Ureter (tissue), 1 donor: ENCODE data around the gene TMEM50A. TPM values are rescaled to one million over a fixed set of nuclear protein-coding genes. Genes with fewer than 3 reads are reported as not detected.
A peak's percentile ranks its signal among the peaks of the same experiment; 100 is the strongest.
"Not testable (repeated sequence)": the region's sequence is repeated elsewhere in the genome, so short reads cannot be mapped to it uniquely, and the experiment has no call there.

Experiments
- DNase-seq: peaks from one replicate; pipeline ENCODE4 v3.0.0-alpha.2; 2020; ENCODE audit warnings: low spot score
- total RNA-seq: library from RNA; stranded (reverse); gene quantifications from one replicate; pipeline ENCODE4 v1.2.4, GENCODE V29; 2023
- donor health status: DM: yes; HTN: yes; CAD: no.

TMEM50A gene
- total RNA-seq, 1 donor from 2014 or later, result 71.4 TPM

DNA sequence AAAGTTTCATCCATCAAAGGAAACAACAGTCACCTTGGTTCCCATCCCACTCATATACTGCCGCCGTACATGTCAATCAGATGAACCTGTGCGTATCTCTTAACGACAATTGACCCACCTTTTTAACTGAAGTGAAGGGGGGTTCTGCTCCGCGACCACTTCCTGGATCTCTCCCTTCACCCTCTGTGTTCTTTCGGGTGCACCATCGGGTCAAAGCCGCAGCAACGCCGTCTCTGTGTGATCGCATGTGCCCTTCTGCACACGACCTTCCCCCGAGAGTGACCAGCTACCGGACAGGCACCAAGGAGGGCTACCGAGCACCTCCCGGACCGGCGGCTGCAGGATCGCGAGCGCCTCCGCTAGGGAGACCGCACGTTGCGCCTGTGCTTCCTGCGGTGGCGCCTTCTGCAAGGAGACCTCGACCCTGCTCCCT, 1.2 kb upstream of the TMEM50A start:
- peak; percentile 48 for DNase-seq

DNA sequence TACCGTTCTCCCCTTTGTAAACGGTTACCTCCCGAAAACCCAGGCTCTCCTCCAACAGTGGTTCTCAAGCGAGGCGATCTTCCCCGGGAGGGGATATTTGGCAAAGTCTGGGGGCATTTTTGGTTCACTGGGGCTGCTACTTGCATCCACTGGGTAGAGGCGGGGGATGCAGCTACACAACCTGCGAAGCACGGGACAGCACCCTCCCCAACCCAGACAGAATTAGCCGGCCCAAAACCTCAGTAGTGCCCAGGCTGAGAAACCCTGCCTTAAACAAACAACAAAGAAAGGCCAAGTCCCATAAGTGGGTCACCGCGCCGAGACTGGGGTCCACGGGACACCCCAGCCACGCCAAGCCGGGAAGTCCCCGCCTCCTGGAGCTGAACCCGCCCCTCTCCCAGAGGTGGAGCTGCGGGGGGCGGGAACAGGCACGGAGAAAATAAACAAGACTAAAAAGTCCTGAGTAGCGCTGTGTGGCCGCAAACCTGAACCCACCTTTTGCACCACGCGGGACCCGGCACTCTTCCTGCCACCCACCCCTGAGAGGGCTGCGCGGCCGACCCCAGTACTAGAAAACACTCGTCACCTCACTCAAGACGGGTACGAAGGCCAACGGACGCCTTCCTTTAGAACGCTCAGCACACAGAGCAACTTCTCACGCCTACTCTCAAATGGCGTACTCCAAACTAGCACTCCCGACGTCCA, 499 bp upstream of the TMEM50A start:
- DNase-seq, result not testable (repeated sequence)

DNA sequence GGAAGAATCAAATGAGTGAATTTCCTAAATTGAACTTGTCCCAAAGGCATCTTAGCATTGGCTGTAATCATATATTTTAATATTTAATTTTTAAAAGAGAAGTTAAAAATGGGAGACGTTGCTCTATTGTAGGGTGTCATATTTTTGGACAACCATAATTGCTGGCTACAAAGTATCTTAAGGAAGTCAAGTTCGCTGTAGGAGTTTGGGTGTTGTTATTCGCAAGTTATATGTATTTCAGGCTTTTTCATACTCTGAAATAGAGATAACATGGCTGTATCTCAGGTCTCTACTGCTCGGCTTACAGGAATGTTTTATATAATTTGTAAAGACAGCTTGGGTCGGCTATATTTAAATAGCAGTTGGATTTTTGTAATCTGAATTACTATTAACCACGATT, 852 bp downstream of the TMEM50A start:
- DNase-seq, result no peak

DNA sequence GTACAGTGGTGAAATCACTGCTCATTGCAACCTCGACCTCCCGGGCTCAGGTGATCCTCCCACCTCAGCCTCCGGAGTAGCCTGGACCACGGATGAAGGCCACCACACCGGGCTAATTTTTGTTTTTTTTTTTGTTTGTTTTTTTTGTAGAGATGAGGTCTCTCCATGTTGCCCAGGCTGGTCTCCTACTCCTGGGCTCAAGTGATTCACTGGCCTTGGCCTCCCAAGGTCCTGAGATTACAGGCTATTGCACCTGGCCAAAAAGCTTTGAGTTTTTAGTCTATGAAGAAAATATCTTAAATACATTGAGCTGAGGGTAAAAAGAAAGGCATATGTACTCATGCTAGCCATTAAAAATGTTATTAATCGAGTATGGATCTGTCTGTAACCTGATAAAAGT, 3.6 kb downstream of the TMEM50A start:
- no peak for DNase-seq

DNA sequence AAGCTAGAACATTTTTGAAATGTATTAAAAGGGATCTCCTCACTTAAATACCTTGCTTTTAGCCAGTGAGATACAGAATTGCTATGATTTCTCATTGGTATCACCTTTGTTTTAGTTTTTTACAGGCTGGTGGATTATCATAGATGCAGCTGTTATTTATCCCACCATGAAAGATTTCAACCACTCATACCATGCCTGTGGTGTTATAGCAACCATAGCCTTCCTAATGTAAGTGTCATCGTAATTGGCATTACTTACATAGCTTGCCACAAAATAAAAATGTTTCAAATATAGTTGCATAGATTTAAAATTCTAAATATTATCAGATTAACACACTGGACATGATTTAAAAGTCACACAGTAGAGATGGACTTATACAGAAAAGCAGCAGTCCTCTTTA, 4.7 kb downstream of the TMEM50A start:
- no peak for DNase-seq

DNA sequence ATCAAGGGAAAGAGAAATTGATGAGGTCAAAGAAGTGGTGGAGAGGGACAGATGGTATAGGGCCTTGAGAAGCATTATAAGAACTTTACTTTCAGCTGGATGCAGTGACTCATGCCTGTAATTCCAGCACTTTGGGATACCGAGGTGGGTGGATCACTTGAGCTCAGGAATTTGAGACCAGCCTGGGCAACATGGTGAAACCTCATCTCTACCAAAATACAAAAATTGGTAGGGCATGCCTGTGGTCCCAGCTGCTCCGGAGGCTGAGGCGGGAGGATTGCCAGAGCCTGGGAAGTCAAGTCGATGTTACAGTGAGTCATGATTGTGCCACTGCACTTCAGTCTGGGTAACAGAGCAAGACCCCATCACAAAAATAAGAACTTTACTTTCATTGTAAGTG, 5.7 kb downstream of the TMEM50A start:
- DNase-seq, result no peak

DNA sequence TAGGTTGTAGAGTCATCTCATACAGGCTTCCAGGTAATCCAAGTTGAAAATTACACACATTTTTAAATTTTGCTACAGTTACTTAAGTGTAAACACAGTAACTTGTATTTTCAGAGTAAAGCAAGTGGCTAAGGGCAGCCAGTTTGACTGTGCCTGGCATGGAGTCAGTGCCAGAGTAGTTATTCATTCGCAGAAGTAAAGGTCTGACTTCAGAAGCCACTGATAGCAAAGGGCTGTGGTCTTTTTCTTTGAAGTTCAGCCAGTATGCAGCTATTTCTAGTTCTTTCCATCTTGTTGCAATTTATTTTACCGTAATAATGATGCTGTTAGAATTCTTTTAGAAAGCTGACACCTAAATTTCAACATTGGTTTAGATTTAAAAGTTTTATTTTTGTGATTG, 9.4 kb downstream of the TMEM50A start:
- no peak for DNase-seq

DNA sequence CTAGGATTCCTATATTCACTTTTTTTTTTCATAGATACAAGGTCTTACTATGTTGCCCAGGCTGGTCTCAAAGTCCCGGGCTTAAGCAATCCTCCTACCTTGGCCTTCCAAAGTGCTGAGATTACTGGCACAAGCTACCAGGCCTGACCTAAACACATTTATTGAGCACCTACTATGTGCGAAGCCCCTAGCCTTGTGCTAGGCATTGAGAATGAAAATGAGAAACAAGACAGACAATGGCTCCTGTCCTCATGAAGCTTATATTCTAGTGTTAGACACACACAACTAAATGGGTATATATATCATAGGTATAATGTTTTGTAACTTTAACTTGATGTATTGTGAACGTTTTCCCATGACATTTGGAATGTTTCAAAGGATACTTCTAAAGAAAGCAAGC, 11.5 kb downstream of the TMEM50A start:
- no peak for DNase-seq

DNA sequence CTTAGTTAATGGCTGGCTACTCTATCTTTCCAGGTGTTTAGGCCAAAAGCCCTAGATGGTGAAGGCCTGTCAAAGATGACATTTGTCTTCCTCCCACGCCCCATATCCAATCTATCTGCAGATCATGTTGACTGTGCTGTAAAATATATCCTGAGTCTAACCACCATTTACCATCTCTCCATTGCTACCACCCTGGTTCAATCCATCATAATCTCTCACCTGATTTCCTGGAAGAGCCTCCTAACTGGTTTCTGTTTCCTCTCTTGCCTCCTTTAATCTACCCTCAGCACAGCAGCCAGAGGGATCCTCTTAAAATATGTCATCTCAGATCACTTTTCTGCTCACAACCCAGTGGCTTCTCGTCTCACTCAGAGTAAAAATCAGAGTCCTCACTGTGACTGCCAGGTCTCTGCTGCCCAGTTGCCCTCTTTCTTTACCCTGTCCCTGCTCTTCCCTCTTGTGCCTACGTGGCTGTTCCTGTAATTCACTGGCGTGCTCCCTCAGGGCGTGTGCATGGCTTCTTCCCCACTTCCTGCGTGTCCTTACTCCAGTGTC, 17.8 kb downstream of the TMEM50A start:
- no peak for DNase-seq

DNA sequence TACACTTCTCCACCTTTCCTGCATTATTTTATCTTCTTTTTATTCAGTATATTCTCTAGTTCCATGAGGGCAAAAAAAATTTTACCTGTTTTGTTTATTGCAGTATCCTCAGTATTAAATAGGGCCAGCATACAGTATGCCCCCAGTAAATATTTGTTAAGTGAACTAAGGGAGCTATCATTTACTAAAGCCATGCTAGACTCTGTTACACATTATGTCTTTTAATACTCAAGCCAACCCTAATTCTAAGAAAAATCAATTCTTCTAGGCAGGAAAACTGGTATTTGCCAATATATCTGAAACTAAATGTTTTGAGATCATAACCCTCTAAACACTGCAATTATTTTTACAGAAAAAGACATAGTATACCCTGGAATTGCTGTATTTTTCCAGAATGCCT, 18.3 kb downstream of the TMEM50A start:
- no peak for DNase-seq

DNA sequence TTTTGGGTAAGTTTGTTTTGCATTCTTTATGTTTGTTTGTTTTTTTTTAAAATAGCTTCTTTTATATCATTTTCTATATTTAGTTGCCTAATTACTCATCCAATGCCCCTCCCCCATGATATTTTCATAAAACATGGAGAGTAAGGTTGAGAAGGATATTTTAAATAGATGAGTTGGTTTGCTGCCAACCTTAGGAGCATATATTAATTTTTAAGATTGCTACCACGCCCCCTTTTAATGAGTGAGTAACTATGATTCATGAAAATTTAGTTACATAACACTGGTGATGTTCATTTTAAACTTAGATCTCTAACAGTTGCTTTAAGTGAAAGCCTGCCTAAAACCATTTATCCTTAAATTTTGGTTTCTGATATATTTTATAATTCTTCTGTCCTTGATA, 18.7 kb downstream of the TMEM50A start:
- no peak for DNase-seq

DNA sequence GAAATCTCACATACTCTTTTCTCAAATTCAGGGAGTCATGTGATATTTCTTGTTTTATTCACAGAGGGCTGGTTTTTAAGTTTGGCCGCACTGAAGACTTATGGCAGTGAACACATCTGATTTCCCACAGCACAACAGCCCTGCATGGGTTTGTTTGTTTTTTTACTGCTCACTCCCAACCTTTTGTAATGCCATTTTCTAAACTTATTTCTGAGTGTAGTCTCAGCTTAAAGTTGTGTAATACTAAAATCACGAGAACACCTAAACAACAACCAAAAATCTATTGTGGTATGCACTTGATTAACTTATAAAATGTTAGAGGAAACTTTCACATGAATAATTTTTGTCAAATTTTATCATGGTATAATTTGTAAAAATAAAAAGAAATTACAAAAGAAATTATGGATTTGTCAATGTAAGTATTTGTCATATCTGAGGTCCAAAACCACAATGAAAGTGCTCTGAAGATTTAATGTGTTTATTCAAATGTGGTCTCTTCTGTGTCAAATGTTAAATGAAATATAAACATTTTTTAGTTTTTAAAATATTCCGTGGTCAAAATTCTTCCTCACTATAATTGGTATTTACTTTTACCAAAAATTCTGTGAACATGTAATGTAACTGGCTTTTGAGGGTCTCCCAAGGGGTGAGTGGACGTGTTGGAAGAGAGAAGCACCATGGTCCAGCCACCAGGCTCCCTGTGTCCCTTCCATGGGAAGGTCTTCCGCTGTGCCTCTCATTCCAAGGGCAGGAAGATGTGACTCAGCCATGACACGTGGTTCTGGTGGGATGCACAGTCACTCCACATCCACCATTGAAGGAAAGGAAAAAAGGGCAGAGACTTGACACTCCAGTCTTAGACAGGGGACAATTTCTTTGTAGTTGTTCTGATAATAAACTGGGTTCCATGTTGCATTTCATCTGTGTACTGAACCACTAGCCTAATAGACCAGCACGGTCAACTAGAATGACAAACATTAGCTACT, 22.8 kb downstream of the TMEM50A start:
- DNase-seq, result no peak

DNA sequence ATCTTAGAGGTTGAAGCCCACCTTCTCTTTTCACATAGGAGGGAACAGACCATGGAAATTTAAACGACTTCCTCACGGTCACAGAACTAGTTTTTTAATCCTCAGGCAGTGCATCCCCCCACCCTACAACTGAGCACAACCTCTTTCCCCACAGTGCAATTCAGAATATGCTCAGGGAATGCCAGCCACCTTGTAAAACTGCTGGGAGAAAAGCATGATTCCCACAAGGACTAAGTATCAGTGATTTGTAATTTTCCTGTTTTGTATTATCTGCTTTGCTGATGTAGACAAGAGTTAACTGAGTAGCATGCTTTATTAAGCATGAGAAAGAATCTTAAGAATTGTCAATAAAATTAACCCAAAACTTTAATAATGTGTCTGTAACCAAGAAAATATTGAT, 23.8 kb downstream of the TMEM50A start:
- no peak for DNase-seq

DNA sequence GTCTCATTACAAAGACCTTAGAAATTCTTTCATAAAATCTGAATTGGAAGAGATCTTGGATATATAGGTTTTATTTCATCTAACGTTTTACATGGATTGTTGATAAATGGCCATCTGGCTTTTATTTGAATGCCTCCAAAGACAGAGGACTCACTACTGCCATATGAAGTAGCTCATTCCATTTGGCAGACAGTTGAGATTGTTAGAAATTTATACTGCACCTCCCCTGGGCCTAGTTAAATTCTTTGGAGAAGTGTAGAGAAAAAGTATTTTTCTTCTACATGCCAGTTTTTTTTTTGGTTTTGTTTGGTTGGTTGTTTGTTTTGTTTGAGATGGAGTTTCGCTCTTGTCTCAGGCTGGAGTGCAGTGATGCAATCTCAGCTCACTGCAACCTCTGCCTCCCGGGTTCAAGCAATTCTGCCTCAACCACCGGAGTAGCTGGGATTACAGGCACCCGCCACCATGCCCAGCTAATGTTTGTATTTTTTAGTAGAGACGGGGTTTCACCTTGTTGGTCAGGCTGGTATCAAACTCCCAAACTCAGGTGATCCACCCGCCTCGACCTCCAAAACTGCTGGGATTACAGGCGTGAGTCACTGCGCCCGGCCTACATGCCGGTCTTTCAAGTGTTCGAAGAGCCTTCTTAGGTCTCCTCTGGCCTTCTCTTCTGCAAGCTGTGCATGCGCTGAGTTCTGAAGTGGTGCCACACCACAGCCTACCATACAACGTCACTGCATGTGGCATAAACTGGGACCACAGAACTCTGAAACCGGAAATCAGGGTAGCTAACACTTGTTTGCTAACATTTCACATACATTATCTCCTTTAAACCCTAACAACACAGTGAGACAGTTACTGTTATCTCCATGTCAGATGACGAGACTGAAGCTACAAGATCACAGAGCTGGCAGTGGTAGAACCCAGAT, 24.8 kb downstream of the TMEM50A start:
- not testable (repeated sequence) for DNase-seq

DNA sequence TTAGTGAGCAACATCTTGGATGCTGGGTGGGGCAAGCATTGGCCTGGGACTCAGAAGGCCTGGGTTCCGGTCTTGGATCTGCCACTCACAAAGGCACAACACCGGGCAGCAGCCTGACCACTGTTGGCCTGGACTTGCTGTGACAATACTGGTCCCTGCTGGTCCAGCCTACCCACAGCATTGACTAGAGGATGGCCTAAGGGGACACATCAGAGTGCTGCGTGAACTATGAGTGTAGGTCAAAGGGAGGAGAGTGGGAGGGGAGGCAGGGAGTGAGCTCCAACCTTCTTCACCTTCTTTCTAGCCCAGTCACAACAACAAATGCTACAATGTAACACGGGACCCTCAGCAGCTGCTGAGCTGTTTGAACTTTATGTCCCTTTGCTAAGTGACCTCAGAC, 31.1 kb downstream of the TMEM50A start:
- no peak for DNase-seq

DNA sequence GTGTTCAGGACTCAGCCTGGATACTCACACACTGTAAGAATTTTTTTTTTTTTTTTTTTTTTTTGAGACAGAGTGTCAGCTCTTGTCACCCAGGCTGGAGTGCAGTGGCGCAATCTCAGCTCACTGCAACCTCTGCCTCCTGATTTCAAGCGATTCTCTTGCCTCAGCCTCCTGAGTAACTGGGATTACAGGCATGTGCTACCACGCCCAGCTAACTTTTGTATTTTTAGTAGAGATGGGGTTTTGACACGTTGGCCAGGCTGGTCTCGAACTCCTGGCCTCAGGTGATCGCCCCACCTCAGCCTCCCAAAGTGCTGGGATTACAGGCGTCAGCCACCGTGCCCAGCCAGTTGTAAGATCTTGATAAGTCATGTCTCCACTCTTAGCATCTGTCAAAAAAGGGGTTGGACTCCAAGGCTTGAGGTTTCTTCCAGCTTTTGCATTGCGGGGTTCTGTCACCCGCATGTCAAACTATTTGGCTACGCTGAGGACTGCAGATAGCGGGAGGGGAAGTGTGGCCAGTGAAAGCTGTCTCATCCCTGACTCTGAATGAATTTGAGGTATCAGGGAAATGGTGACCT, 31.6 kb downstream of the TMEM50A start:
- DNase-seq, result not testable (repeated sequence)

DNA sequence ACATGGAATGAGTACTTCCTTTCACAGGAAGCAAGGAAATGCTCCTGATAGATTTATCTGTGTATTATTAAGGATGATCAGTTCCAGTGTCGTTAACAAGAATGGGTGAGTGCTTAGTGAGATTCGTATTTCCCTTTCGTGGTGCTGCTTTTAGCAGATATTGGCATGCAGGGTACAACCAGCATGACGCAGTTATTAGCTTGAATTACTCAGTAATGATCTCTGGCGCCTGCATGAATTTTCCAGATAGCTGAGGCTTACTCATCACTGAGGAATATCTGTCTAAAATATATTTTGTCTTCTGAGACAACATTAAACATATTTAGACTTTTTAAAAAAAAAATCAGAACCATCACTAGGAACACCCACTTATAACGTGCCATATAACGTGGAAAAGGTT, 33.6 kb downstream of the TMEM50A start:
- DNase-seq, result not testable (repeated sequence)

DNA sequence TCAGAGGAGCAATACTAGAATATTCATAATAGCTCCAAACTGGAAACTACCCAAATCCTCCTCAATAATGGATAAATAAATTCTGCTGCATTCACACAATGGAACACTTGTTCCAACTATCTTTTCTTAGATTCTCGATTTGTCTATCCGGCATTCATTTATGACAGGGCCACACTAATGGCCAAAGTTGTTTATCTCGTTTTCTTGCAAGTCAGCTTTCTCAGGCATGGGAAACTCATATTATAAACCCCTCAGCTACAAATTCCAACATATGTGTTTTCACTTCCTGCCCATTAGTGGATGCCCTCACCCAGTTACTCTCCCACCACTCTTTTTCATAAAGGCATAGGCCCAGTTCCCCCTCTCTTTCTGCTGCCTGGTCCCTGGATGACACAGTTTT, 40.2 kb downstream of the TMEM50A start:
- not testable (repeated sequence) for DNase-seq

DNA sequence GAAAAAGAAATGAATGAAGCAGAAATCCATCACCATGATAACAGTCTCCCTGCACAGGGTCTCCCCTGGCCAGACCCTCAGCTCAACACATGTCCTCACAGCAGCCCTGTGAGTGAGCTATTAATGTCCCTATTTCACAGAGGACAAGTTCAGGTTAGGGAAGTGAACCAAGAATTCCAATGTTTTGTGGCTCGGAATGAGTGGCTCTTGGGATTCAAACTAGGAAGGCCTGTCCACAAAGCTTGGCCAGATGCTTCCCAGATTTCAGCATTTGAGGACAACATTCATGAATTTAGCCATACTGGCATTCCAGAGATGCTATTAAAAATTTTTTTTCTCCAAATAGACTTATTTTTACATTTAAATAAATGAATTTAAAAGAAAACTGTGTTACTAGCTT, 44.4 kb downstream of the TMEM50A start:
- not testable (repeated sequence) for DNase-seq

DNA sequence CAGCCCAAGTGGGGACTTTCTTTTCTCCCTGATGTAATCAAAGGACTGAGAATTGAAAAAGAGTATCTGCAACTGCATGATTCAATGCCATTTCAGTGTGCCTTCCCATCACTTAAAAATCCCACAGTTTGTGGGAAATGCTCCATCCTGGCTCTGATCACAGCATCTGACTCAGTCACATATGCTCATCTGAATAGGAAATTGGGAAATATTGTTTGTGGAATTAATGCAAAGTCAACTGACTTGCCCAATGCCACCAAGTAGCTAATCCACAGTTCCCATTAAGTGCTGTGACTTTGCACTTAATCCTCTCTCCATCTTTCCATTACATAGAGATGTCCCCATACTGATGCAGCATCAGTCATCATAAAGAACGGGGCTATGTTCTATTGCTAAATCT, 45.0 kb downstream of the TMEM50A start:
- DNase-seq, result not testable (repeated sequence)

DNA sequence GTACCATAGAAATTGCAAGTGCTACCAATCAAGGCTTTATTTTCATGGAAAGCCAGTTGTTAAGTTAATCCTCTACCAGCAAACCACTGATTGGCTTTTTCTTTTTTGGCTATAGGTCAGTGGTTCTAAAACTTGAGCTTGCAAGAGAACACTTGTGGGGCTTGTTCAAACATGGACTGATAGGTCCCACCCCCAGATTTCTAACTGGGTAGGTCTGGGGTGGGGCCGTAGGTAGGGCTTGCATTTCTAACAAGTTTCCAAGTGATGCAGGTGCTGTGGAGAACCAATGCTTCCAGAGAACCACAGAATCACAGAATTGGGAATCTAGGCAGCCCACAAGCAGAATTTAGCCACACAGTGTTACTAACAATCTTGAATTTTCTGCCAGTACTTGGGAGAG, 45.7 kb downstream of the TMEM50A start:
- not testable (repeated sequence) for DNase-seq
